Loucy (cell line): ENCODE results near the gene GPATCH4.

Source experiments
- CTCF ChIP-seq: fragments of 200-600 bp; sonication (generic); conservative IDR thresholded peaks from 2 replicates; pipeline ENCODE4 v1.5.1; 2014; ENCODE audit warnings: mild to moderate bottlenecking, antibody characterized with exemption, low read length
- EZH2phosphoT487 ChIP-seq: fragments of 200-600 bp; IDR thresholded peaks from 2 replicates; pipeline ENCODE4 v1.6.1; 2018; ENCODE audit warnings: antibody characterized with exemption, mild to moderate bottlenecking, moderate library complexity, borderline replicate concordance

GRCh38 chr1:156642265-156643048 is 41.2 kb upstream of the GPATCH4 start:
- TF ChIP-seq CTCF (no peak), EZH2phosphoT487 (no peak)
